ENCODE data around the gene MAG.

The MAG gene

DNA sequence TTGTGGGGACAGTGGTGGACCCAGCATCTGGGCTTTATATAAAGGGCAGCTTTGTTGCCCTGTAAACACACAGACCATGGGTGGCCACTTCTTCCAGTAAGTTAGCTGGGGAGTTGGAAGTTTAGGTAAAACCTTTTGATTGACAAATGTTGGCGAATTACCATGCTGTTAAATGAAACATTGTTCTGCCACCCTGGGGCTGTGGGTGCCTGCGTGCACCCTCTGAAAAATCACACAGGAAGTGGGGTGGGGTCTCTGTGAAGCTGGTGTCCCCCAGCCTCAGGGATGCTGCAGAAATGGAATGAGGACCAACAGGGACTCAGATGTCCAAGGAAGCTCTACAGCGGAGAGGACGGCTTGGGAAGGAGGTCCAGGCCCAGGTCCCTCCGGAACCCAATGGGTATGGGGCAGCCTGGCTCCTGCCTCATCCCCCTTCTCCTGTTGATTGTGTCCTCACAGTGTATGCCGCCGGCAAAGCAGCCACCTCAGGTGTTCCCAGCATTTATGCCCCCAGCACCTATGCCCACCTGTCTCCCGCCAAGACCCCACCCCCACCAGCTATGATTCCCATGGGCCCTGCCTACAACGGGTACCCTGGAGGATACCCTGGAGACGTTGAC is 26.0 kb upstream of the MAG start:
- Histone ChIP-seq H3K4me1 (ENCODE audit: control insufficient read depth in 2 of 2, insufficient read depth in 2 of 2, low read length in 2 of 2) (peaks cover 11 to 15% of the 10 kb centered on the region in 2 donors), H3K9me3 (ENCODE audit: control insufficient read depth in 2 of 2, low read length in 2 of 2) (no peaks in the 10 kb centered on the region), H3K4me3 (ENCODE audit: low read length in 2 of 2) (no peak overlapping the region), H3K27ac (ENCODE audit: low read depth in 2 of 2, low read length in 2 of 2) (no peak overlapping the region), H3K36me3 (ENCODE audit: control insufficient read depth in 2 of 2, insufficient read depth in 2 of 2, low read length in 2 of 2) (peaks cover 25 to 34% of the 10 kb centered on the region in 2 donors), H3K9ac (ENCODE audit: low read depth in 1 of 2, low read length in 2 of 2) (no peak overlapping the region), H3K27me3 (ENCODE audit: control insufficient read depth in 2 of 2, insufficient read depth in 2 of 2, low read length in 2 of 2) (no peaks in the 10 kb centered on the region)

DNA sequence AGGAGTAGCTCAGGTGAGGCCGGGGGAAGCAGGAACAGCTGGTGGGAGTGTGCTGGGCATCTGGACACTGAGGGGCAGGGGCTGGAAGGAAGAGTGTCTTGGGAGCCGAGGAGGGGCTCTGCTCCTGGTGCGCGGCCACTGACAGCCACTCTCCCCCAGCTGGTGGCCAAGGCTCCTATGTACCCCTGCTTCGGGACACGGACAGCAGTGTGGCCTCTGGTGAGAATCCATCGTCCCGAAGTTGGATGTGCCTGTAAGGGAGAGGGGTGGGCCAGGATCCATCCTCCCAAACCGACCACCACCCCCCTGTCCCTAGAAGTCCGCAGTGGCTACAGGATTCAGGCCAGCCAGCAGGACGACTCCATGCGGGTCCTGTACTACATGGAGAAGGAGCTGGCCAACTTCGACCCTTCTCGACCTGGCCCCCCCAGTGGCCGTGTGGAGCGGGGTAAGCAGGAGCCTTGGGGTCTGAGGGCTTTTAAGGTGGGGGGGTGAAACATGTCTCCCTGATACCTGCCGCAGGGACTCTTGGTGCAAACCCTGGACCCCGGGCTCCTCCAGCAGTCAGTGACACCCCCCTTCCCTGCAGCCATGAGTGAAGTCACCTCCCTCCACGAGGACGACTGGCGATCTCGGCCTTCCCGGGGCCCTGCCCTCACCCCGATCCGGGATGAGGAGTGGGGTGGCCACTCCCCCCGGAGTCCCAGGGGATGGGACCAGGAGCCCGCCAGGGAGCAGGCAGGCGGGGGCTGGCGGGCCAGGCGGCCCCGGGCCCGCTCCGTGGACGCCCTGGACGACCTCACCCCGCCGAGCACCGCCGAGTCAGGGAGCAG is 25.2 kb upstream of the MAG start:
- Histone ChIP-seq H3K27ac (ENCODE audit: low read depth in 2 of 2, low read length in 2 of 2) (peak overlapping the region; percentile 87 to 88), H3K4me3 (ENCODE audit: low read length in 2 of 2) (peak overlapping the region; percentile 87), H3K9ac (ENCODE audit: low read depth in 1 of 2, low read length in 2 of 2) (peak overlapping the region; percentile 70 to 85), H3K9me3 (ENCODE audit: control insufficient read depth in 2 of 2, low read length in 2 of 2) (no peaks in the 10 kb centered on the region), H3K36me3 (ENCODE audit: control insufficient read depth in 2 of 2, insufficient read depth in 2 of 2, low read length in 2 of 2) (peaks cover 31 to 37% of the 10 kb centered on the region in 2 donors), H3K27me3 (ENCODE audit: control insufficient read depth in 2 of 2, insufficient read depth in 2 of 2, low read length in 2 of 2) (no peaks in the 10 kb centered on the region), H3K4me1 (ENCODE audit: control insufficient read depth in 2 of 2, insufficient read depth in 2 of 2, low read length in 2 of 2) (peaks cover 11 to 15% of the 10 kb centered on the region in 2 donors)

DNA sequence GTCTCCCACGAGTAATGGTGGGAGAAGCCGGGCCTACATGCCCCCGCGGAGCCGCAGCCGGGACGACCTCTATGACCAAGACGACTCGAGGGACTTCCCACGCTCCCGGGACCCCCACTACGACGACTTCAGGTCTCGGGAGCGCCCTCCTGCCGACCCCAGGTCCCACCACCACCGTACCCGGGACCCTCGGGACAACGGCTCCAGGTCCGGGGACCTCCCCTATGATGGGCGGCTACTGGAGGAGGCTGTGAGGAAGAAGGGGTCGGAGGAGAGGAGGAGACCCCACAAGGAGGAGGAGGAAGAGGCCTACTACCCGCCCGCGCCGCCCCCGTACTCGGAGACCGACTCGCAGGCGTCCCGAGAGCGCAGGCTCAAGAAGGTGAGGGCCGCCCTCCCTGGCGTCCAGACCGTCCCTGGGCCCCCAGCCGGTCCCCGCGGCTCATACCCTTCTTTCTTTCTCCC is 24.6 kb upstream of the MAG start:
- Histone ChIP-seq H3K9ac (ENCODE audit: low read depth in 1 of 2, low read length in 2 of 2) (peak overlapping the region; percentile 70 to 85), H3K36me3 (ENCODE audit: control insufficient read depth in 2 of 2, insufficient read depth in 2 of 2, low read length in 2 of 2) (peaks cover 34 to 37% of the 10 kb centered on the region in 2 donors), H3K4me3 (ENCODE audit: low read length in 2 of 2) (peak overlapping the region; percentile 87), H3K4me1 (ENCODE audit: control insufficient read depth in 2 of 2, insufficient read depth in 2 of 2, low read length in 2 of 2) (peaks cover 11 to 15% of the 10 kb centered on the region in 2 donors), H3K9me3 (ENCODE audit: control insufficient read depth in 2 of 2, low read length in 2 of 2) (no peaks in the 10 kb centered on the region), H3K27me3 (ENCODE audit: control insufficient read depth in 2 of 2, insufficient read depth in 2 of 2, low read length in 2 of 2) (no peaks in the 10 kb centered on the region), H3K27ac (ENCODE audit: low read depth in 2 of 2, low read length in 2 of 2) (peak overlapping the region; percentile 87 to 88)

DNA sequence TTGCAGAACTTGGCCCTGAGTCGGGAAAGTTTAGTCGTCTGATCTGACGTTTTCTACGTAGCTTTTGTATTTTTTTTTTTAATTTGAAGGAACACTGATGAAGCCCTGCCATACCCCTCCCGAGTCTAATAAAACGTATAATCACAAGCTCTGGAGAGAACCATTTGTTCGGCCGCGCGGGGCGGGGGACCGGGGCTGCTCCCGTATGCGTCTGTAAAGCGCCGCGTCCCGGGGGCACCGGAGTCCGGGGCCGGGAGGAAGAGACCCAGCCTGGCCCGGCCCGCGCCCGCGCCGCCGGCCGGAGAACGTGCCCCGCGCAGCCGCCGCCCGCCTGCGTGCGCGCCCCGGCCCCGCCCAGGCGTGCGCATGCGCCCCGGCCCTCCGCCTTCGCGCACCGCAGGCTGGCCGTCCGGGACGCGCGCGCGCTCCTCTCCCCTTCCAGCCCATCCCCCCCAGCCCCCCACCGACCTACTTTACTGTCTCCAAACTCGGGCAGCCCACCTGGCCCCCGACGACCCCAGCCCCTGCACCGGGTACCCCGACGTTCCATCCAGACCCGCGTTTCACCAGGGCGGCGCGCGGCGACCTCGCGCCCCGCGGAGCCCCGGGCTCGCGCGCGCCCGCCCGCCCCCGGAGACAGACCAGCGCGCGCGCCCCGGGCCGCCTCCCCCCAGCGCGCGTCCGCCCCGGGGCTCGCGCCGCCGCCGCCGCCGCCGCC is 24.0 kb upstream of the MAG start:
- peak overlapping the region; percentile 70 to 85 for H3K9ac ChIP-seq (ENCODE audit: low read depth in 1 of 2, low read length in 2 of 2)
- peak overlapping the region; percentile 87 for H3K4me3 ChIP-seq (ENCODE audit: low read length in 2 of 2)
- H3K27ac ChIP-seq (ENCODE audit: low read depth in 2 of 2, low read length in 2 of 2): peak overlapping the region; percentile 87 to 88
- H3K4me1 ChIP-seq (ENCODE audit: control insufficient read depth in 2 of 2, insufficient read depth in 2 of 2, low read length in 2 of 2): peaks cover 11 to 15% of the 10 kb centered on the region in 2 donors
- no peaks in the 10 kb centered on the region for H3K9me3 ChIP-seq (ENCODE audit: control insufficient read depth in 2 of 2, low read length in 2 of 2)
- H3K27me3 ChIP-seq (ENCODE audit: control insufficient read depth in 2 of 2, insufficient read depth in 2 of 2, low read length in 2 of 2): no peaks in the 10 kb centered on the region
- H3K36me3 ChIP-seq (ENCODE audit: control insufficient read depth in 2 of 2, insufficient read depth in 2 of 2, low read length in 2 of 2): peaks cover 33 to 35% of the 10 kb centered on the region in 2 donors

DNA sequence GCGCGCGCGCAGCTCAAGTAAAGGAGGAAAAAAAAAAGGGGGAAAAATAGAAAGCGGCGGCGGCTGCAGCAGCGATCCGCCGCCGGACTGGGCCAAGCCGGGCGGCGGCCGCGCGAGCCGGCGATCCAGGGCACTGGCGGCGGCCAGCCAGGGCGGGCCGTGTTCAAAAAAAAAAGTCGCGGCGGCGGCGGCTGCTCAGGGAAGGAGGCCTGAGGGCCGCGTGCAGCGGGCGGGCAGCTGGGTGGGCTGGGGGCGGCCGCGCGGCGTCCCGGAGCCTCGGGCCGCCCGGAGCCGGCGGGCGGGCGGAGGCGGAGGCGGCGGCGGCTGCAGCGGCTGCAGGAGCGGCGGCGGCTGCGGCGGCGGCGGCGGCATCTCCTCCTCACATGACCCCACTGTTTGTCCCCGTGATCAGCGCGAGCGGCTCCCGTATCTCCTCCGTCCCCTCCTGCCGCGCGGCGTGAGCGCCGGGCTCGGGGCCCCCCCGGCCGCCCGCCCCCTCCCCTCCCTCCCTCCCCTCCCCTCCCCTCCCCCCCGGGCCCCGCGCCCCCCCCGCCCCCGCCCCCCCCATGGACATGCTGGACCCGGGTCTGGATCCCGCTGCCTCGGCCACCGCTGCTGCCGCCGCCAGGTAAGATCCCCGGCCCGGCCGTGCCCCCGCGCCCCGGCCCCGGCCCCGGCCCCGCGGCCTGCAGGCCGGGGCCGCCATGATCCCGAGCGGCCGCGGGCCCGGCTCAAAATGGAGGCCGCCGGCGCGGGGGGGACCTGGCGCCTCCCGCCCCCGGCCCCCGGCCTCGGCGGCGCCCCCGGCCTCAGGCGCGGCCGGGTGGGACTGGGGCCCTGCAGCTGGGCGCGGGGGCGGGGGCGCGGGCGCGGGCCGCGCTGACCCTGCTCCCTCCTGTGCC is 23.2 kb upstream of the MAG start, which contains the start of gene USF2:
TSS of gene USF2 (plus strand) at position 427 of the 902 bp plus-strand sequence. CDS start at position 567, 140 bp downstream.
- Histone ChIP-seq H3K4me1 (ENCODE audit: control insufficient read depth in 2 of 2, insufficient read depth in 2 of 2, low read length in 2 of 2) (peaks cover 11 to 15% of the 10 kb centered on the region in 2 donors), H3K36me3 (ENCODE audit: control insufficient read depth in 2 of 2, insufficient read depth in 2 of 2, low read length in 2 of 2) (peaks cover 35 to 41% of the 10 kb centered on the region in 2 donors), H3K9me3 (ENCODE audit: control insufficient read depth in 2 of 2, low read length in 2 of 2) (no peaks in the 10 kb centered on the region), H3K27ac (ENCODE audit: low read depth in 2 of 2, low read length in 2 of 2) (peak within 1 kb of the TSS; percentile 93 to 94), H3K4me3 (ENCODE audit: low read length in 2 of 2) (peak within 1 kb of the TSS; percentile 87), H3K9ac (ENCODE audit: low read depth in 1 of 2, low read length in 2 of 2) (peak within 1 kb of the TSS; percentile 75 to 85), H3K27me3 (ENCODE audit: control insufficient read depth in 2 of 2, insufficient read depth in 2 of 2, low read length in 2 of 2) (no peaks in the 10 kb centered on the region)

DNA sequence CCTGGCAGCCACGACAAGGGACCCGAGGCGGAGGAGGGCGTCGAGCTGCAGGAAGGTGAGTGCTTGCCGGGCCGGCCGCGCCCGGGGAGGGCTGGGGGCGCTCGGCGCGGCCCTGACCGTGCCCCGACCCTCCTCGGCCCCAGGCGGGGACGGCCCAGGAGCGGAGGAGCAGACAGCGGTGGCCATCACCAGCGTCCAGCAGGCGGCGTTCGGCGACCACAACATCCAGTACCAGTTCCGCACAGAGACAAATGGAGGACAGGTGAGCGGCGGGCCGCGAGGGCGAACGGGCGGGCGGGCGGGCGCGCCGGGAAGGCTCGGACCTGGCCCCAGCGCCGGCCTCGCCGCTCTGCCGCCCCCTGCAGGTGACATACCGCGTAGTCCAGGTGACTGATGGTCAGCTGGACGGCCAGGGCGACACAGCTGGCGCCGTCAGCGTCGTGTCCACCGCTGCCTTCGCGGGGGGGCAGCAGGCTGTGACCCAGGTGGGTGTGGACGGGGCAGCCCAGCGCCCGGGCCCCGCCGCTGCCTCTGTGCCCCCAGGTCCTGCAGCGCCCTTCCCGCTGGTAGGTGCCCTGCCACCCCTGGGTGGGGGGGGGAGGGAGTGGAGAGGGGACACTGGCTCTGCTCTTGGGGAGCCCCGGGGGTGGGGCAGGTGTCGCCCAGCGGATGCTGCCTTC is 22.4 kb upstream of the MAG start:
- Histone ChIP-seq H3K36me3 (ENCODE audit: control insufficient read depth in 2 of 2, insufficient read depth in 2 of 2, low read length in 2 of 2) (peaks cover 40 to 41% of the 10 kb centered on the region in 2 donors), H3K9ac (ENCODE audit: low read depth in 1 of 2, low read length in 2 of 2) (peak overlapping the region; percentile 75 to 81), H3K4me3 (ENCODE audit: low read length in 2 of 2) (peak overlapping the region; percentile 72 to 83), H3K9me3 (ENCODE audit: control insufficient read depth in 2 of 2, low read length in 2 of 2) (no peaks in the 10 kb centered on the region), H3K27ac (ENCODE audit: low read depth in 2 of 2, low read length in 2 of 2) (peak overlapping the region; percentile 93 to 94), H3K4me1 (ENCODE audit: control insufficient read depth in 2 of 2, insufficient read depth in 2 of 2, low read length in 2 of 2) (peaks cover 11 to 15% of the 10 kb centered on the region in 2 donors), H3K27me3 (ENCODE audit: control insufficient read depth in 2 of 2, insufficient read depth in 2 of 2, low read length in 2 of 2) (no peaks in the 10 kb centered on the region)

DNA sequence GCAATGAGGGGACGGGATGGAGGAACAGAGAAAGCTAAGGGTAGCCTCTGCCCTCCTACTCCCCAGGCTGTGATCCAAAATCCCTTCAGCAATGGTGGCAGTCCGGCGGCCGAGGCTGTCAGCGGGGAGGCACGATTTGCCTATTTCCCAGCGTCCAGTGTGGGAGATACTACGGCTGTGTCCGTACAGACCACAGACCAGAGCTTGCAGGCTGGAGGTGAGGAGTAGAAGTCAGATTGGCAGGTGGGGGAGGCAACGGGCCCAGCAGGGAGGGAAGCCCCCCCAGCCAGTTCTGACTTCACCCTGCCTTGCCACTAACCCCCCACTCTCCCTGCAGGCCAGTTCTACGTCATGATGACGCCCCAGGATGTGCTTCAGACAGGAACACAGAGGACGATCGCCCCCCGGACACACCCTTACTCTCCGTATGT is 21.6 kb upstream of the MAG start:
- Histone ChIP-seq H3K36me3 (ENCODE audit: control insufficient read depth in 2 of 2, insufficient read depth in 2 of 2, low read length in 2 of 2) (peaks cover 36 to 37% of the 10 kb centered on the region in 2 donors), H3K27me3 (ENCODE audit: control insufficient read depth in 2 of 2, insufficient read depth in 2 of 2, low read length in 2 of 2) (no peaks in the 10 kb centered on the region), H3K27ac (ENCODE audit: low read depth in 2 of 2, low read length in 2 of 2) (peak overlapping the region in 1 of 2 donors; percentile 94), H3K9me3 (ENCODE audit: control insufficient read depth in 2 of 2, low read length in 2 of 2) (no peaks in the 10 kb centered on the region), H3K4me3 (ENCODE audit: low read length in 2 of 2) (peak overlapping the region in 1 of 2 donors; percentile 48), H3K4me1 (ENCODE audit: control insufficient read depth in 2 of 2, insufficient read depth in 2 of 2, low read length in 2 of 2) (peaks cover 11 to 15% of the 10 kb centered on the region in 2 donors), H3K9ac (ENCODE audit: low read depth in 1 of 2, low read length in 2 of 2) (no peak overlapping the region)

DNA sequence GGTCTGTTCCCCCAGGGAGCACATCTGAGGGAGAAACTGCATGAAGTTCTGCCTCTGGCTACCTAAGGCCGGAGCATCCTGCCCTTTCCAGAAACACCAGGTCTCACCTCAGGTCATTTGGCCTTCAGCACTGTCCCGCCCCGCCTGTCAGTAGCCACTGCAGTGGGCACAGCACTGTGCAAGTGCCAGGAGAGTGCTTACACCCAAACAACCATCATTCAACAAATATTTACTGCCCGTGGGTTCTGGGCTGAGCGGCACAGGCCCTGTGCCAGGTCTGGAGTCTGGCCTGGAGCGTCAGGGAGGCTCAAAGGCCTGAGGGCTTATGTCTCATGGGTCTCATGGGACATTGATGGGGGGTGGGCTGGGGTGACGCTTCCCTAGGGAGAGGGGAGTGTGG is 20.4 kb upstream of the MAG start:
- H3K27ac ChIP-seq (ENCODE audit: low read depth in 2 of 2, low read length in 2 of 2): no peak overlapping the region
- peaks cover 11 to 15% of the 10 kb centered on the region in 2 donors for H3K4me1 ChIP-seq (ENCODE audit: control insufficient read depth in 2 of 2, insufficient read depth in 2 of 2, low read length in 2 of 2)
- H3K36me3 ChIP-seq (ENCODE audit: control insufficient read depth in 2 of 2, insufficient read depth in 2 of 2, low read length in 2 of 2): peaks cover 38 to 43% of the 10 kb centered on the region in 2 donors
- no peak overlapping the region for H3K4me3 ChIP-seq (ENCODE audit: low read length in 2 of 2)
- H3K9ac ChIP-seq (ENCODE audit: low read depth in 1 of 2, low read length in 2 of 2): no peak overlapping the region
- H3K27me3 ChIP-seq (ENCODE audit: control insufficient read depth in 2 of 2, insufficient read depth in 2 of 2, low read length in 2 of 2): no peaks in the 10 kb centered on the region
- H3K9me3 ChIP-seq (ENCODE audit: control insufficient read depth in 2 of 2, low read length in 2 of 2): no peaks in the 10 kb centered on the region
